PC-3 (cell line): ENCODE results near the gene MKX. TPM values are rescaled to one million over a fixed set of nuclear protein-coding genes. Genes with fewer than 3 reads are reported as not detected.
A peak's percentile ranks its signal among the peaks of the same experiment; 100 is the strongest.

ENCODE experiments used
- ATAC-seq: fragments of 200-7000 bp; cut with Tn5 transposase; 2 replicates; pipeline ENCODE4 v1.9.1; 2020; ENCODE audit warnings: mild to moderate bottlenecking, moderate library complexity
- BruUV-seq: library from RNA; stranded (reverse); fragments of 400-500 nt; replicated peaks from 2 replicates; lab custom pipeline; 2021; lab: Mats Ljungman, UMichigan
- CTCF ChIA-PET: fragments of 300-600 bp; sonication (Branson Sonifier 250); formaldehyde crosslinking; loops from one replicate; lab custom pipeline; 2022; ENCODE audit warnings: antibody characterized with exemption; lab: Charles Lee
- POLR2A ChIA-PET: fragments of 300-600 bp; sonication (Branson Sonifier 250); formaldehyde crosslinking; loops from one replicate; lab custom pipeline; 2022; ENCODE audit warnings: antibody characterized with exemption; ENCODE audit not compliant: unreplicated experiment; lab: Charles Lee
- DNase-seq: peaks from one replicate; pipeline ENCODE4 v3.0.0-alpha.2; 2015
- H2AFZ ChIP-seq: fragments of 300-600 bp; sonication (generic); 2 replicates; pipeline ENCODE4 v1.6.0; 2016; ENCODE audit warnings: antibody characterized with exemption, low read length
- H3F3A ChIP-seq: fragments of 300-600 bp; sonication (generic); one replicate; pipeline ENCODE4 v1.6.0; 2017; ENCODE audit warnings: antibody characterized with exemption, low read length, control low read depth, mild to moderate bottlenecking; ENCODE audit not compliant: unreplicated experiment
- H3K27ac ChIP-seq: fragments of 300-600 bp; sonication (generic); 2 replicates; pipeline ENCODE4 v1.5.1; 2016; ENCODE audit warnings: mild to moderate bottlenecking, low read length
- H3K27me3 ChIP-seq: fragments of 300-600 bp; sonication (generic); 2 replicates; pipeline ENCODE4 v1.6.1; 2016; ENCODE audit warnings: low read length, mixed read lengths
- H3K36me3 ChIP-seq: fragments of 300-600 bp; sonication (generic); 2 replicates; pipeline ENCODE4 v1.6.1; 2016; ENCODE audit warnings: low read depth, mixed run types, low read length, mixed read lengths
- H3K4me1 ChIP-seq: fragments of 300-600 bp; sonication (generic); 2 replicates; pipeline ENCODE4 v1.5.1; 2016; ENCODE audit warnings: low read length; ENCODE audit not compliant: insufficient read depth
- H3K4me2 ChIP-seq: fragments of 300-600 bp; sonication (generic); 2 replicates; pipeline ENCODE4 v1.6.0; 2016; ENCODE audit warnings: low read length
- H3K4me3 ChIP-seq: fragments of 300-600 bp; sonication (generic); 2 replicates; pipeline ENCODE4 v1.5.1; 2016; ENCODE audit warnings: mild to moderate bottlenecking, low read length, mixed read lengths
- H3K79me2 ChIP-seq: fragments of 300-600 bp; sonication (generic); 2 replicates; pipeline ENCODE4 v1.6.1; 2017; ENCODE audit warnings: low read length, mixed read lengths
- H3K9ac ChIP-seq: fragments of 300-600 bp; sonication (generic); 2 replicates; pipeline ENCODE4 v1.6.0; 2016; ENCODE audit warnings: mild to moderate bottlenecking, low read length
- H3K9me2 ChIP-seq: fragments of 300-600 bp; sonication (generic); replicated peaks from 2 replicates; pipeline ENCODE4 v1.6.1; 2016; ENCODE audit warnings: mixed run types, low read length, mixed read lengths
- H3K9me3 ChIP-seq: fragments of 300-600 bp; sonication (generic); 2 replicates; pipeline ENCODE4 v1.6.1; 2016; ENCODE audit warnings: low read length, mixed read lengths
- H4K20me1 ChIP-seq: fragments of 300-600 bp; sonication (generic); 2 replicates; pipeline ENCODE4 v1.6.1; 2016; ENCODE audit warnings: low read length, mixed read lengths
- CTCF ChIP-seq: fragments of 300-600 bp; sonication (generic); conservative IDR thresholded peaks from 2 replicates; pipeline ENCODE4 v1.5.1; 2017; ENCODE audit warnings: antibody characterized with exemption, low read depth, mild to moderate bottlenecking, low read length
- EZH2 ChIP-seq: fragments of 300-600 bp; sonication (generic); IDR thresholded peaks from one replicate; pipeline ENCODE4 v1.6.1; 2017; ENCODE audit warnings: antibody characterized with exemption, mild to moderate bottlenecking, low read length; ENCODE audit not compliant: unreplicated experiment
- EZH2phosphoT487 ChIP-seq: fragments of 300-600 bp; sonication (generic); IDR thresholded peaks from 2 replicates; pipeline ENCODE4 v1.6.1; 2018; ENCODE audit warnings: mild to moderate bottlenecking, antibody characterized with exemption, low read length, borderline replicate concordance
- intact Hi-C: fragments of 100-400 bp; cut with micrococcal nuclease; formaldehyde crosslinking; loops from 2 replicates; pipeline ENCODE4 v1.9.0; 2023
- total RNA-seq: library from RNA; depleted of rRNA; stranded (reverse); fragments of >200 nt; gene quantifications from 2 replicates; pipeline ENCODE4 v1.2.3, GENCODE V29; 2014

The MKX gene
- total RNA-seq, 1 experiment from 2014 or later = 3.5 TPM

- H3K79me2 ChIP-seq = no peaks in the 10 kb centered on the region
- TF ChIP-seq EZH2phosphoT487 (no peak), EZH2 (no peak), CTCF (no peak)
- no peak for DNase-seq
- H3K9ac ChIP-seq = no peak overlapping the region
- H3K9me3 ChIP-seq = no peaks in the 10 kb centered on the region
- intact Hi-C loops = no loop called here
- H3K27ac ChIP-seq = no peak overlapping the region
- H3K36me3 ChIP-seq = no peaks in the 10 kb centered on the region
- peak overlapping the region; percentile 99; the same call in 1 of the 2 replicates for H3K4me2 ChIP-seq
- no peaks in the 10 kb centered on the region for H3K9me2 ChIP-seq
- no peak for ATAC-seq
- no peak overlapping the region; the same call in 1 of the 2 replicates for H3K4me3 ChIP-seq
- no peaks in the 10 kb centered on the region for H4K20me1 ChIP-seq
- H3K4me1 ChIP-seq = peaks cover 16% of the 10 kb centered on the region; the same call in 1 of the 2 replicates
- ChIA-PET CTCF (no interaction called here), POLR2A (no interaction called here)
- no peaks in the 10 kb centered on the region for H3F3A ChIP-seq
- BruUV-seq = no TSS peak
- H2AFZ ChIP-seq = peak overlapping the region; percentile 52; the same call in 1 of the 2 replicates
- peaks cover 16% of the 10 kb centered on the region for H3K27me3 ChIP-seq
Measured at GRCh38 chr10:27746397-27747095, 927 bp upstream of the MKX start.

- no peak overlapping the region for H3K27ac ChIP-seq
- H3K4me2 ChIP-seq = peak overlapping the region; percentile 99
- no peaks in the 10 kb centered on the region for H3K9me3 ChIP-seq
- peaks cover 16% of the 10 kb centered on the region; the same call in 1 of the 2 replicates for H3K4me1 ChIP-seq
- no peaks in the 10 kb centered on the region for H3K36me3 ChIP-seq
- ATAC-seq (no peak), DNase-seq (peak; percentile 14)
- TF ChIP-seq EZH2 = no peak
- no peak for TF ChIP-seq CTCF
- TF ChIP-seq EZH2phosphoT487 = no peak
- H4K20me1 ChIP-seq = no peaks in the 10 kb centered on the region
- peaks cover 16% of the 10 kb centered on the region for H3K27me3 ChIP-seq
- no peak overlapping the region for H3K9ac ChIP-seq
- H3K79me2 ChIP-seq = no peaks in the 10 kb centered on the region
- H2AFZ ChIP-seq = peak overlapping the region; percentile 91
- BruUV-seq = no TSS peak
- no peaks in the 10 kb centered on the region for H3F3A ChIP-seq
- ChIA-PET POLR2A (no interaction called here), CTCF (interaction anchor here (0.8 kb wide), 1 partner anchor 434 kb away, joined by 3 read pairs; no protein-coding TSS in a partner anchor)
- peak overlapping the region; percentile 86 for H3K4me3 ChIP-seq
- no peaks in the 10 kb centered on the region for H3K9me2 ChIP-seq
- intact Hi-C loops = loop anchor here (5.0 kb wide), 2 partner anchors 392 to 497 kb away; no protein-coding TSS in a partner anchor
Measured at GRCh38 chr10:27744802-27745731, 552 bp downstream of the MKX start.
